ENCODE data around the gene GALNT2. TPM values are rescaled to one million over a fixed set of nuclear protein-coding genes. Genes with fewer than 3 reads are reported as not detected.

Gene GALNT2
- total RNA-seq, 1 donor from 2014 or later, result 67.9 TPM

DNA sequence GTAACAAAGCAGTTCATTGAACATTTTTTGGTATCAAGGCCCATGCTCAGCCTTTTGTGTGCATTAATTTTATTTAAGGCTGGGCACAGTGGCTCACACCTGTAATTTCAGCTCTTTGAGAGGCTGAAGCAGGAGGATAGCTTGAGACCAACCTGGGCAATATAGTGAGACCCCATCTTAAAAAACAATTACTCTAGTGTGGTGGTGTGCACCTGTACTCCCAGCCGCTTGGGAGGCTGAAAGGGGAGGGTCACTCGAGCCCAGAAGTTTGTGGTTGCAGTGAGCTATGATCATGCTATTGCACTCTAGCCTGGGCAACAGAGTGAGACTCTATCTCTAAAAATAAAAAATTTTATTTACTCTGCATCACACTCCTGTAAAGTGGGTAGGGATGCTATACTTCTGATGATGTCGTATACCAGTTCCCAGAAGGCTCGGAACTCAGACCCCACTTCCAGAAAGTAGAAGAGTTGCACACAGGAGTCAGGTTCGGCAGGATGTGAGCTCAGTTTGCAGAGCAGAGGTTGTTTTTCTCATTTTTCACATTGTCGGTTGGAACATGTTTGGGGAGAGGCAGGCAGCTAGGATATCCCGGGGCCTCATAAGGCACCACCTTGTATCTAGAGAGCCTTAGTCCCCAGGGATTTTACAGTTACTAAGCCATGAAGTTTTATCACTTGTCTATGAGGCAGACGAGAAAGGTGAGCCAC lies 144.6 kb downstream of the GALNT2 start:
- Mint-ChIP-seq H3K4me3 (peak overlapping the region; percentile 34), H3K9me3 (no peaks in the 10 kb centered on the region), H3K4me1 (ENCODE audit: low read depth) (peaks cover 71% of the 10 kb centered on the region), H3K36me3 (ENCODE audit: low read depth) (peaks cover 15% of the 10 kb centered on the region), H3K27me3 (ENCODE audit: insufficient read depth) (no peaks in the 10 kb centered on the region), H3K27ac (peak overlapping the region; percentile 91)
- DNase-seq (ENCODE audit: low spot score), result no peak
- intact Hi-C loops (cut with micrococcal nuclease), result loop anchor here (1.0 to 5.0 kb wide), 3 partner anchors 39 to 549 kb away; no protein-coding TSS in a partner anchor

DNA sequence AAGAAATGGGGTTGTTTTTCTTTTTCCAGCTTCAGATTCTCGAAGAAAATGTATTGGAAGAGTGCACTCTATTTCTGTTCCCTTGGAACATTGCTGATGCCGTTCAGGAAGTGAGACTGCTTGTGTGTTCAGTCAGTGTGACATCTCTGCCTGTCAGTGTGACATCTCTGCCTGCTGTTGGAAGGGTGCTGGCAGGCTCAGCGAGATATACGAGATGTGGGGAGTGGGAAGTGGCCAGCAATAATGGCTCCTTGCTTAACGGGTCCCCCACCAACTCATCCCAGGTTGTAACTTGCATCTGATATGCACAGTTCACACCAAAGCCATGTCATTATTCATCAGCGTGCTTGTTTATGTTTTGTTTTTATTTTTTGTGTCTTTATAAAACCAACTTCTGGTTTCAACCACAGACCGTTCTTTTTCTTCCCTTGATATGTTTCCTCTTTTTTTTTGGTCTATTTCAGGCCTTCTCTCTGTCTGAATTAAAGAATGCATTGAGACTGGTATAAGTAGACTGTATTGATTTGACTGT lies 145.4 kb downstream of the GALNT2 start:
- Mint-ChIP-seq H3K4me1 (ENCODE audit: low read depth) (peaks cover 65% of the 10 kb centered on the region), H3K4me3 (peak overlapping the region; percentile 34)

DNA sequence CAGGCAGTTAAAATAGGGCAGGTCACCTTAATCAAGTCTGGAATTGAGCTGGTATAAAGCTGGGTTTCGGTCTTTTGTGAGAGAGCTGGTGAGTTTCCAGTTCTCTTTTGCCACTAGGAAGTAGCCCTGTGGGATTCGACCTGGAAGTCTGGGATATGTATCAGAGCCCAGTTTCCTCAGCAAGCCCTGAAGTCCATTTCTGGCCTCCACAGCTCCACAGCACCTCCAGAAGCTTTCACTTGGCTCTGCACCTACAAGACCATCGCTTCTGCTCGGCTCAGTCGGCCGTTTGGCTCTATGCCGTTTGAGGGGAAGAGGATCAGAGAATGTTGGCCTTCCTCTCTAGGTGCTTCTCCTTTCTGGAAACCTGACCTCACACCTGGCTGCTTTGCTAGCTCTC lies 148.0 kb downstream of the GALNT2 start:
- no peak overlapping the region for H3K27ac Mint-ChIP-seq

More for the DNA sequence above, 145.4 kb downstream of the GALNT2 start:
- peak overlapping the region; percentile 91 for H3K27ac Mint-ChIP-seq
- H3K27me3 Mint-ChIP-seq (ENCODE audit: insufficient read depth), result no peaks in the 10 kb centered on the region
- H3K9me3 Mint-ChIP-seq, result no peaks in the 10 kb centered on the region
- peaks cover 10% of the 10 kb centered on the region for H3K36me3 Mint-ChIP-seq (ENCODE audit: low read depth)
- DNase-seq (ENCODE audit: low spot score), result no peak
- intact Hi-C loops (cut with micrococcal nuclease), result loop anchor here (1.0 to 5.0 kb wide), 3 partner anchors 38 to 550 kb away; no protein-coding TSS in a partner anchor

DNA sequence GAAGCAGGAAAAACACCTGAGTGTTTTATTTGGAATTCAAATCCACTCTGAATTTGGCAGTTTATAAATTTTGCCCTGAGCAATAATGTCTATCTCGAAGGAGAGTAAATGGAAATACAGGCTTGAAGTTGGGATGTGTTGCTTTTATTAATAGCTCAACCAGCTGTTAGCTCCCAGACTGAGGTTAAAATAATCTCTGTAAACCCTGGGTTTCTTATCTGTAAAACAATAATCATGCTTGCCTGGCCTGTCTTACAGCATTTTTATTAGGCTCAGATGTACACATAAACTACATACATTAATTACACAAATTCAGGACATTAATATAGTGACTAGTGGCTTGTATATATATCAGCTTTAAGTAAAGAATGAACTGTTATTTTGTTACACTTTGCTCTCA lies 148.5 kb downstream of the GALNT2 start:
- intact Hi-C loops (cut with micrococcal nuclease), result no loop called here
- Mint-ChIP-seq H3K4me1 (ENCODE audit: low read depth) (peaks cover 43% of the 10 kb centered on the region), H3K36me3 (ENCODE audit: low read depth) (peaks cover 12% of the 10 kb centered on the region), H3K27me3 (ENCODE audit: insufficient read depth) (no peaks in the 10 kb centered on the region), H3K27ac (no peak overlapping the region), H3K9me3 (no peaks in the 10 kb centered on the region), H3K4me3 (no peak overlapping the region)
- no peak for DNase-seq (ENCODE audit: low spot score)

More for the DNA sequence above, 148.0 kb downstream of the GALNT2 start:
- DNase-seq (ENCODE audit: low spot score), result no peak
- no peak overlapping the region for H3K4me3 Mint-ChIP-seq
- intact Hi-C loops (cut with micrococcal nuclease), result no loop called here
- no peaks in the 10 kb centered on the region for H3K27me3 Mint-ChIP-seq (ENCODE audit: insufficient read depth)
- H3K4me1 Mint-ChIP-seq (ENCODE audit: low read depth), result peaks cover 48% of the 10 kb centered on the region
- H3K36me3 Mint-ChIP-seq (ENCODE audit: low read depth), result peaks cover 15% of the 10 kb centered on the region
- H3K9me3 Mint-ChIP-seq, result no peaks in the 10 kb centered on the region

DNA sequence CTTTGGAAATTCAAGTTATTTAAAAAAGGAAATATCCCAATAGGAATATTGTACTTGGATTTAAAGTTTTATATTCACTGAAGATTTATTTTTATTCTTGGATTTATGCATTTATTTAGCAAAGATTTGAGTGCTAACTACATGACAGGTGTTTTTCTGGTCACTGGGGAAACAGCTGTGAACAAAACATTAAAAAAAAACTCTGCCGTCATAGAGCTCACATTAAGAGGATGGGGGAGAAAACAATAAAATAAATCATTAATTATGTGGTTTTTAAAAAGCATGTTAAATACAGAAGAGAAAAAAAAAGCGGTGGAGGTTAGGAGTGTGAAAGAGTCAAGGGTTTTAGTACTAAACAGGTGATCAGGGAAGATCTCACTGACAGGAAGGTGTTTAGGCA lies 149.9 kb downstream of the GALNT2 start:
- Mint-ChIP-seq H3K4me1 (ENCODE audit: low read depth) (peaks cover 33% of the 10 kb centered on the region), H3K36me3 (ENCODE audit: low read depth) (peaks cover 9% of the 10 kb centered on the region), H3K27me3 (ENCODE audit: insufficient read depth) (no peaks in the 10 kb centered on the region), H3K9me3 (no peaks in the 10 kb centered on the region), H3K4me3 (no peak overlapping the region), H3K27ac (no peak overlapping the region)
- intact Hi-C loops (cut with micrococcal nuclease), result no loop called here
- no peak for DNase-seq (ENCODE audit: low spot score)

DNA sequence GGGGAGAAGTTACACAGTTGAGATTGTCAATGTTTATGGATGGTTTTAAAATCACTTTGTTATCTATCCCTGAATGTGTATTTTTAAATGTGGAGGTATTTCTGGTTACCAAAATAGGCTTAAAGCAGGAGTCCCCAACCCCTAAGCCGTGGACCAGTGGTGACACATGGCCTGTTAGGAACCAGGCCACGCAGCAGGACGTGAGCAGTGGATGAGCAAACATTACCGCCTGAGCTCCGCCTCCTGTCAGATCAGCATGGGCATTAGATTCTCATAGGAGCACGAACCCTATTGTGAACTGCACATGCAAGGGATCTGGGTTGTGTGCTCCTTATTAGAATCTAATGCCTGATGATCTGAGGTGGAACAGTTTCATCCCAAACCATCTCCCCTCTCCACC lies 151.6 kb downstream of the GALNT2 start:
- H3K4me3 Mint-ChIP-seq, result no peak overlapping the region
- peaks cover 15% of the 10 kb centered on the region for H3K4me1 Mint-ChIP-seq (ENCODE audit: low read depth)
- no peak overlapping the region for H3K27ac Mint-ChIP-seq
- intact Hi-C loops (cut with micrococcal nuclease), result no loop called here
- no peak for DNase-seq (ENCODE audit: low spot score)
- H3K27me3 Mint-ChIP-seq (ENCODE audit: insufficient read depth), result no peaks in the 10 kb centered on the region
- peaks cover 7% of the 10 kb centered on the region for H3K36me3 Mint-ChIP-seq (ENCODE audit: low read depth)
- H3K9me3 Mint-ChIP-seq, result no peaks in the 10 kb centered on the region

DNA sequence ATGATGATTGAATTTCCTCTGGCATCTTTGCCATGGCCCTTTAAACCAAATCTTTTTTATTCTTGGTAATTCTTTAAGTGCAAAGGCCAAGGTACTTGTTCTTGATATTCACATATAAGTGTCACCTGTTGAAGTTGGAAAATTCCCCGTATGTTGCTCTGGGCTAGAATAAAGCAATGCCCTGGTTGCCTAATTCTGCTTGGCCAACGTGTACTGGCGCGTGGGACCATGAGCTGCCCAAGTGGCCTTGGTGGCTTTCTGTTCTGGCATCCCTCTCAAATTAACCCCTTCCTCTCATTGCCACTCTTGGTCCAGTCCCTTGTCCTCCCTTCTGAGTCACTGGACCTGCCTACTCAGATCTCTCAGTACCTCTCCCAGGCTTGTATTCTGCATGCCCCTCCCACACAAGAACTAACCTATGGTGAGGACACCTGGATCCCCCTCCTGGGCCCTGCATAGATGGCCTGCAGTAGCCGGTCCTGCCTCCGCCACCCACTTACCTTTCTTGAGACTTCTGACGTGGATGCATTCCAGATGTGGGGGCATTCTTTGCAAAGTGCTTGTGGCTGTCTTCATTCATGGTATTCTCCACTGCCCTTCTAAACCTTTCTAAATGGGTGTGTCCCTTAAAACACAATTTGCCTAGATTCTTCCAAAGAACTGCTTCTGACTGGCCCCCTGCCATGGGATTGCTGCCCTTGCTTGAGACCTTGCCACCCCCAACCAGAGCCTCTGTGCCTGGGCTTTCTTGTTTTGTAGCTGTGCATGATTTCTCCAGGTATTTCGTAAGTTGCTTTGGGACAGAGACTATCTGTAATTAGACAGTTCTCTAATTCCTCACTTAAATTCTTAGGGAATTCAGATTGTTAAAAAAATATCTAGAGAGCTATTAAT lies 152.4 kb downstream of the GALNT2 start:
- peaks cover 7% of the 10 kb centered on the region for H3K36me3 Mint-ChIP-seq (ENCODE audit: low read depth)
- H3K4me1 Mint-ChIP-seq (ENCODE audit: low read depth), result peaks cover 12% of the 10 kb centered on the region
- no peak overlapping the region for H3K4me3 Mint-ChIP-seq
- DNase-seq (ENCODE audit: low spot score), result no peak
- H3K9me3 Mint-ChIP-seq, result no peaks in the 10 kb centered on the region
- H3K27me3 Mint-ChIP-seq (ENCODE audit: insufficient read depth), result no peaks in the 10 kb centered on the region
- intact Hi-C loops (cut with micrococcal nuclease), result no loop called here
- no peak overlapping the region for H3K27ac Mint-ChIP-seq

DNA sequence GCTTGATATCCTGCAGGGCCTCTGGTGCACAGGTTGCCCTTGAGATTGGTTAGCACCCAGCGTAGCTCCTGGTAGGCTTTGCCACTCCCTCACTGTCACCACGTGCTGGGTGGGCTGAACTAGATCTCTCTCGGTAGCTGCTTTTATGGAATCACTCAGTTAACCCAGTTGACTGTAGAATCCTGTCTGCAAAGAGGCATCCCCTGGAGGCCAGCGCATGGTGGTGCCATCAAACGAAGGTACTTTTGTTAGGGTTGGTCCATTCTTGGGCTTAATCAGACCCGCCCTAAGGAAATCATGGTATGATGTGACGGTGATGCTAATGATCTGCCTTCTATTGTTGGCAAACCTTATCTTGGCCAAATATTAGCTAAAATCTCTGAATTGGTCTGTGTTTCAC lies 153.4 kb downstream of the GALNT2 start:
- intact Hi-C loops (cut with micrococcal nuclease), result no loop called here
- peaks cover 16% of the 10 kb centered on the region for H3K4me1 Mint-ChIP-seq (ENCODE audit: low read depth)
- H3K27ac Mint-ChIP-seq, result no peak overlapping the region
- no peaks in the 10 kb centered on the region for H3K27me3 Mint-ChIP-seq (ENCODE audit: insufficient read depth)
- H3K4me3 Mint-ChIP-seq, result no peak overlapping the region
- no peaks in the 10 kb centered on the region for H3K9me3 Mint-ChIP-seq
- DNase-seq (ENCODE audit: low spot score), result no peak
- H3K36me3 Mint-ChIP-seq (ENCODE audit: low read depth), result peaks cover 7% of the 10 kb centered on the region

DNA sequence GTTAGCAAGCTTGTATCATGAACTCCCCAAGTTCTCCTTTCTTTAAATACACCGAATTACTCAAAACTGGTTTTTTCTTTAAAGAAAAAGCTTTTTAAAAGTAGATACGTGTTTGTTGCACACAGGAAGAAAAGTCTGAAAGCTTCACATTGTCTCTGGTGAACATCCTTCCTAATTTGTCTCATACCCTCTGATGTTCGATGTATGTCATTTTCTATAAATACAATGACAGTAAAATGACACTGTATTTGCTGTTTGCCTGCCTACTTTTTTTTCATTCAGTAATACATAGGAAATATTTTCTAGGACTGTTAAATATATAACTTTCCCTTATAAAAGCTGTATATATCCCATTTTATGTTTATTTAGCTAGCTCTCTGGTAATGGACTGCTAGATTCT lies 153.9 kb downstream of the GALNT2 start:
- Mint-ChIP-seq H3K4me1 (ENCODE audit: low read depth) (peaks cover 18% of the 10 kb centered on the region), H3K27ac (no peak overlapping the region), H3K27me3 (ENCODE audit: insufficient read depth) (no peaks in the 10 kb centered on the region), H3K9me3 (no peaks in the 10 kb centered on the region), H3K36me3 (ENCODE audit: low read depth) (peaks cover 7% of the 10 kb centered on the region), H3K4me3 (no peak overlapping the region)
- no peak for DNase-seq (ENCODE audit: low spot score)
- intact Hi-C loops (cut with micrococcal nuclease), result no loop called here

DNA sequence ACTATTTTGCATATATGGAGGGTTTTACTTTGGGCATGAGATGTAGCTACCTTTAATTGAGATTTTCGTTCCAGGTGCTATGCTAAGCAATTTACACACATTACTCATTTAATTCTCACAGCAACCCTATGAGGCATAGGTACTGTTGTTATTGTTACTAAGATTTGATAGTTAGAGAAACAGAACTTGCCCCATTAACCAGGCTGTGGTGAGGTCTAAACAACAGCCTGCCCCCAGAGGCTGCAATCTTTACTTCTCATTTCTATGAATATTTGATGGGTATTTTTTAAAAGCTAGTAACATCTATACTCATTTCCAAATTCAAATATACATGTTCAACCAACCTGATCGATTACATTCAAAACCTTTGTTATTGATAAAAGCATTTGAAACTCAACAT lies 155.6 kb downstream of the GALNT2 start:
- Mint-ChIP-seq H3K36me3 (ENCODE audit: low read depth) (peaks cover 9% of the 10 kb centered on the region), H3K9me3 (no peaks in the 10 kb centered on the region), H3K4me1 (ENCODE audit: low read depth) (peaks cover 18% of the 10 kb centered on the region), H3K27me3 (ENCODE audit: insufficient read depth) (no peaks in the 10 kb centered on the region), H3K4me3 (no peak overlapping the region), H3K27ac (no peak overlapping the region)
- DNase-seq (ENCODE audit: low spot score), result no peak
- intact Hi-C loops (cut with micrococcal nuclease), result no loop called here

DNA sequence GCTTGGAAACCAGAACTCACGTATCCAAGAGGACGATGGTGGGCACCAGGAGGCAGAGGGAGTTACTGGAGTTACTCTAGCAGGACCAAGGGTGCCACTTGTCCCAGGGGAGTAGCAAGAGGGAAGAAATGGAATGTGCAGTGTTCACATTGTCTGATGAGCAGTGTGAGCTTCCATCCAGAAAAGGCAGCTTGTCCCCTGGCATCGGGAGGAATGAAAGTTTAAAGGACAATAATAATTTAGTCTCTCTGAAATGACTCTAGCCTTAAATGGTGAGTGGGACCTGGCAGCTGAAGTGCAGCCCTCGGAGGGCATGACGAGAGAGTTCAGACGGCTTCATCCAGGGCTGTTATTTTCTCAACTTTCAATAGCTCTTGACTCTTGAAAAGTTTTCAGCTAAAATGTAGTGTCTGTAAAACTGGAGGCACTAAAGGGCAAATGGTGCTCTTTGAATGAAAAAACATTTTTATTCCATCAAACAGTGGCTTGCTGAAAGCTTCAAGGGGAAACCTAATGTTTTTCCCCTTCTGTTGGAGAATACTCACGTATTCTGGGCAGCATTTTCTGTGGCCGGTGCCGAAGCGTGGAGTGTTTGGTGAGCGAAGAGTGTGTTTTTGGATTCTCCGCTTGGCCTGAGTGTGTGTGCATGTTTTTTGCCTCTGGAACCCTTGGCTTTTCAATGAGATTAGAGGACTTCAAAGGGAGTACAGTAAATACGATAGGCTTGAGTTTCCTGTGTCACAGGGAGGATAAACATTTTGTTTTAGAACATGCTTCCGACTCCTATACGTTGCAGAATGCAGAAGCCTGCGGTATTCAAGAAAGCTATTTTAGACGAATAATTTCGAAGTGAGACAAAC lies 157.3 kb downstream of the GALNT2 start:
- intact Hi-C loops (cut with micrococcal nuclease), result no loop called here
- peaks cover 10% of the 10 kb centered on the region for H3K36me3 Mint-ChIP-seq (ENCODE audit: low read depth)

DNA sequence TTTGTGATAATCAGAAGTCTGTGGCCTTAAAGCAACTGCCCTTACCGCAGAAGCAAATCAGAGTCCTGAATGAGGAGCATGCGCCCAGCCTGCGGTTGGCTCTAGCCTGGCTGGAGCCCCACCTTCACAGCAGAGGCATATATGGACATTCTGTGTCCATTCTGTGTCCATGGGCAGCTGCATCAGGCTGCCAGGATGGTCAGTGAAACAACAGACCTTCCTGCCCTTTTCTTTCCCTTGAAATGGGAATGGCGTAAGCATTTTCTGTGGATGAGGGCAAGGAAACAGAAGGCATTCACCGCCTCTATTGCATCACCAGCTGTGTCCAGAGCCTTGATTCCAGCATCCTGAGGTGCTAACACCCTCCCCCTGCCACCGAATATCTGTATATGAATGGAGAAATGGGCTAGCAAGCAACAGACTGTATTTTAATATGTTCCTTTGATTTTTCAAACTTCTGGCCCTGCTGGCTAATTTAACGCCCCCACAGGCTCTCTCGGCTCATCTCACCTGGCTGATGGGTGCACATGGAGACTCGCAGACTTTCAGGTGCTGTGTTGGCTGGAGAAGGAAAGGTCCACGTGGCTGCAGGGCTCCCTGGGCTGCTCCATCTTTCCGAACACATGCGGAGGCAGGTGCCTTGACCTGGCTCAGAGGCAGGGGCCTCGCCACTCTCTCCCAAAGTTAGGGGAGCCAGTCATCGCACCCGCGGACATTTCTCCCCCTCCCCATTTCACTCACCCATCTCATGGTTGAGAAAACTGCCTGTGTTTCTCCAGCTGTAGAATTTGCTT lies 159.2 kb downstream of the GALNT2 start:
- H3K27ac Mint-ChIP-seq, result no peak overlapping the region
- peaks cover 14% of the 10 kb centered on the region for H3K36me3 Mint-ChIP-seq (ENCODE audit: low read depth)
- DNase-seq (ENCODE audit: low spot score), result no peak
- no peaks in the 10 kb centered on the region for H3K27me3 Mint-ChIP-seq (ENCODE audit: insufficient read depth)
- no peak overlapping the region for H3K4me3 Mint-ChIP-seq
- no peaks in the 10 kb centered on the region for H3K9me3 Mint-ChIP-seq
- intact Hi-C loops (cut with micrococcal nuclease), result no loop called here
- peaks cover 20% of the 10 kb centered on the region for H3K4me1 Mint-ChIP-seq (ENCODE audit: low read depth)

More for the DNA sequence above, 157.3 kb downstream of the GALNT2 start:
- Mint-ChIP-seq H3K27me3 (ENCODE audit: insufficient read depth) (no peaks in the 10 kb centered on the region), H3K4me1 (ENCODE audit: low read depth) (peaks cover 17% of the 10 kb centered on the region), H3K9me3 (no peaks in the 10 kb centered on the region), H3K4me3 (no peak overlapping the region), H3K27ac (peak overlapping the region; percentile 40)
- DNase-seq (ENCODE audit: low spot score), result no peak
